Measurements from ENCODE around the gene CALHM5. TPM values are rescaled to one million over a fixed set of nuclear protein-coding genes. Genes with fewer than 3 reads are reported as not detected.
A peak's percentile ranks its signal among the peaks of the same experiment; 100 is the strongest.

The CALHM5 gene
- total RNA-seq, 1 experiment from 2014 or later, result 3.2 TPM

DNA sequence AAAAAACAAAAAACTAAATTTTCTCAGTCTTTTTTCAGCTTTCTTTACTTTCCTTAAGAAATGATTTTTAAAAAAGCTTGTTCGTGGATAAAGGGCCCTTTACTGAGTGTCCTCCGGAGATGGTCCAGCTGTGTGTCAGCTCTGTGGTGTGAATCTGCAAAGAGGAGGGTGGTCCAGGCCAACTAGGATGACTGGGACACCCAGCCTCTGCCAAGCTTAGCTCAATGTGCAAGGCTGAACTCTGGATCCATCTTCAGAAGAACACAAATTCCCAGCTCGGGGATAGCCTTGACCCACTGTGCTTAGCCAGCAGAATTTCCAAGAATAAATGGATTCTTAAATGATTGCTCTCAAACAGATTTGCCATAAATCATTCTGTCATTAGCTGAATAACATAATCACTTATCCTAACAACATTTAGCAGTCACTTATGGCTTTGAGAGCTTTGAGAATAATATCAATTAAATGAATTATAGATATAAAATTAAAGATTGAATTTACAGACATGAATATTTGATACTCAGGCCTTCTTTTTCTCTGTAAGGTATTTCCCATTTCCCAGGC is 14.2 kb upstream of the CALHM5 start:
- in situ Hi-C loops (cut with HindIII; ENCODE audit: low pct_unique_long_range_greater_than_20kb, low sequenced_read_pairs), result no loop called here
- DNase-seq (ENCODE audit: low read depth), result no peak

DNA sequence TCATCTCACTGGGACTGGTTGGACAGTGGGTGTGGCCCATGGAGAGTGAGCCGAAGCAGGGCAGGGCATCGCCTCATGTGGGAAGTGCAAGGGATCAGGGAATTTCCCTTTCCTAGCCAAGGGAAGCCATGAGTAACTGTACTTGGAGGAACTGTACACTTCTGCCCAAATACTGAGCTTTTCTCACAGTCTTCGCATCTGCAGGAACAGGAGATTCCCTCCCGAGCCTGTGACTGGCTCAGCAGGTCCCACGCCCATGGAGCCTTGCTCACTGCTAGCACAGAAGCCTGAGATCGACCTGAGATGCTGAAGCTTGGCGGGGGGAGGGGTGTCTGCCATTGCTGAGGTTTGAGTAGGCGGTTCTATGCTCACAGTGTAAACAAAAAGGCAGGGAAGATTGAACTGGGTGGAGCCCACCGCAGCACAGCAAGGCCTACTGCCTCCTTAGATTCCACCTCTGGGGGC is 10.4 kb upstream of the CALHM5 start:
- in situ Hi-C loops (cut with HindIII; ENCODE audit: low pct_unique_long_range_greater_than_20kb, low sequenced_read_pairs), result no loop called here

GRCh38 chr6:116507324-116507723 is 4.1 kb upstream of the CALHM5 start:
- DNase-seq (ENCODE audit: low read depth), result no peak
- in situ Hi-C loops (cut with HindIII; ENCODE audit: low pct_unique_long_range_greater_than_20kb, low sequenced_read_pairs), result no loop called here

More for the DNA sequence above, 10.4 kb upstream of the CALHM5 start:
- DNase-seq (ENCODE audit: low read depth), result peak; percentile 79

DNA sequence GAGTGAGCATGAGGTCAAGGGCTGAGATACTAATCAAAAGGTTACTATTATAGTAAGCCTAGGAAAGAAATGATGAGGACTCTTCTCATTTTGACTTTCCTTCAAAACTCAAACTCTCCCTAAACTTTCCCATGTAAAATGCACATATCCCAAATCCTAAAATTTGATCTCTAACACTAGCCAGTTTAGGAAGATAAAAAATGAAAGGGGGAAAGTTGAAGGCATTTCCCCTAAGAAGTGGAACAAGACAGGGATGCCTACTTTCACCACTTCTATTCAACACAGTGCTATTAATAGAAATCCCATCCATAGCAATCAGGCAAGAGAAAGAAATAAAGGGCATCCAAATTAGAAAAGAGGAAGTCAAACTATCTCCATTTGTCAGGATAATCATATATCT is 2.9 kb upstream of the CALHM5 start:
- no peak for DNase-seq (ENCODE audit: low read depth)
- in situ Hi-C loops (cut with HindIII; ENCODE audit: low pct_unique_long_range_greater_than_20kb, low sequenced_read_pairs), result no loop called here

GRCh38 chr6:116512111-116512559 is 696 bp downstream of the CALHM5 start:
- in situ Hi-C loops (cut with HindIII; ENCODE audit: low pct_unique_long_range_greater_than_20kb, low sequenced_read_pairs), result no loop called here
- no peak for DNase-seq (ENCODE audit: low read depth)

DNA sequence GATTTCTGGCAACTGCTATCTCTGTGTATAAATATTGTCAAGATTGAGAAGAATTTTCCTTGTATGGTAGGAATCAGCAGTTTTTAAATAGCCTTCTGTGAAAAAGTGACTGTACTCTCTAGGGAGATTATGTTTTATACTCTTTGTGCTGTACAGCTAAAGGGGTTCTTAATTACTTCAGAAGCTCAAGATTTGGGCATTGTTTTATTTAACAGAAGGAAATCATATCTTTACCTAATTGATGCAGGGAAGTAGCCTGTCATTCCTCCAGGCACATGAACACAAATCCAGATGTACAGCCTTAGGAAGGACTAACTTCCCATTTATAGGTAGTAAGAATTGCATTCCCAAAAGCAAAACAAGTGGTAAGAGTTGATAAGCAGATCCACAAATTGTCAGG is 1.3 kb downstream of the CALHM5 start:
- in situ Hi-C loops (cut with HindIII; ENCODE audit: low pct_unique_long_range_greater_than_20kb, low sequenced_read_pairs), result no loop called here
- no peak for DNase-seq (ENCODE audit: low read depth)

- DNase-seq (ENCODE audit: low read depth), result no peak
- in situ Hi-C loops (cut with HindIII; ENCODE audit: low pct_unique_long_range_greater_than_20kb, low sequenced_read_pairs), result no loop called here
These were observed 1.9 kb downstream of the CALHM5 start for GRCh38 chr6:116513224-116513875.

- in situ Hi-C loops (cut with HindIII; ENCODE audit: low pct_unique_long_range_greater_than_20kb, low sequenced_read_pairs), result no loop called here
- DNase-seq (ENCODE audit: low read depth), result no peak
These were observed 2.7 kb downstream of the CALHM5 start for GRCh38 chr6:116514111-116514510.

DNA sequence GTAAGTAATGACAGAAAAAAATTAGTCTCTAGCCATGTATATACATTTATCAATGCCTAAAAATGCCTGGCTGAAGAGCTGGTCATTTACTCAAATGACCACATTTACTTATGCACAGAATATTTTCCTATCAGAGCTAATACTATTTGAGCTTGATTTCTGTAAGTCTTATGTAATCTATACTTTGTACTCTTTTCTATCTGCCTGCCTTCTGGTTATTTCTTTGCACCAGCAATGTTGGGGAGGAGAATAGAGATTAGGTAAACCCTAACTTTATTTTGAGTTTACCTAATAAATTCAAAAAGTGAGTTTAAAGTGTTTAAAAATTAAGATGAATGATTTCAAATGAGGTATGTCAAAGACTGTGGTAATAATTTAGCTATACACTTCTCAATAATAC is 3.7 kb downstream of the CALHM5 start:
- DNase-seq (ENCODE audit: low read depth), result no peak
- in situ Hi-C loops (cut with HindIII; ENCODE audit: low pct_unique_long_range_greater_than_20kb, low sequenced_read_pairs), result no loop called here

DNA sequence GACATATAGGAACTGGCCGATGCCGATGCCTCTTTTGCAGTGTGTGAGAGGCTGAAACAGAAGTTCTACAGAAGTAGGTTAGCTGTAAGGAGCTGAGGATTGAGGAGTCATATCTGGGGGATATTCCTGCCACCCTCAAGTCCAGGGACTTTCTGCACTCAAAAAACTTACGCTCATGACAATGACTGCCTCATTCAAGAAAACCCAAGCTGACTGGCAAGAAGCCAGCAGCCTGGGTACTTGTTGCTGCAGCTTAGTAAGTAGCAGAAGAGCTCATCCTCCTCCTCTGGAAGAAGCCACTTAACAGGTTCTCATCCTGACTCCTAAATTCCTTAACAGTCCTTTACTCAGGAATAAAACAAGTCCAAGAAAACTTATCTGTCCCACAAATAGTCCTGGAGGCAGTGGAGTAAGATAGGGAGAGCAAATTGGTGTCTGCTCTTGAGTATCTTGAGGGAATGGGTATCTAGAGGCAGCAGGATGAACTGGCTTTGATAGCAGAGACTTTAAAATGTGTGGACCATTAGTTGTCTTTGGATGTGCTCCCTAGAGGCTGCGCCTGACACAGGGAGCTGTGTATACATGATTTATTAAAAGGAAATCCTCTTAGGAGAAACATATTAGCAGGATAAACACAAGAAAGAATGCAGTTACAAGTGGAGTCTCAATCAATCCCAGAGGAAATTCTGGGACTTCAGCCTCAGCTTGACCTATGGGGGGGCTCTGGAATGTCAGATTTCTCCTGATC is 7.4 kb downstream of the CALHM5 start:
- in situ Hi-C loops (cut with HindIII; ENCODE audit: low pct_unique_long_range_greater_than_20kb, low sequenced_read_pairs), result no loop called here
- no peak for DNase-seq (ENCODE audit: low read depth)

DNA sequence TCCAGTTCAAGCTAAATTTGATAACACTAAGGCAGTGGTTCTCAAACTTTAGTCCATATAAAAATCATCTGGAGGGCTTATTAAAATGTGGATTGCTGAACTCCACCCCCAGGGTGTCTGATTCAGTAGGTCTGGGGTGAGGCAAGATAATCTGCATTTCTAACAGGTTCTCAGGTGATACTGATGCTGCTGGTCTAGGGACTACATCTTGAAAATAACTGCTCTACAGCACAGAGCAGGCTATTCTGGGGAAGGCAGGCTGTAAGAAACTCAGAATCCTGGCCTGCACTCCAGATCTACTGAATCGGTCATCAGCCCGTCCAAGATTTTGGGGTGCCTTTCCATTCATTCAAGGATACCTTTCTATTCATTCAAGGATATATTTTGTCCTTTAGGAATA is 11.5 kb downstream of the CALHM5 start:
- in situ Hi-C loops (cut with HindIII; ENCODE audit: low pct_unique_long_range_greater_than_20kb, low sequenced_read_pairs), result no loop called here
- no peak for DNase-seq (ENCODE audit: low read depth)

DNA sequence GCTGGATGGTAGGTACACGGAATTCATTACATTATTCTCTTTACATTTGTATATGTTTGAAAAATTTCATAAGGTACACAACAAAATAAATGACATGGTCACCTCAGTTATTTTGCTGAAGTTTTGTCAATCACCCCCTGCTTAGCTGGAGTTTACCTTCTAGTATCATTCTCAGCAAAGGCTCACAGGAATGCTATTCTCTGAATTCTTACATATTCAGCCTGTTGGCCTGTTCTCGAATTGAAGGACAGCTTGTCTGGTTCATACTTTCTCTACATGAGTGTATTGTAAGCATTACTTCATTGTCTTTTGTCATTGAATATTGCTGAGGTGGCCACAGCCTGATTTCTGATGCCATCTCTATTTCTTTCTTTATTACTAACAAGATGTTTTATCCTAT is 12.8 kb downstream of the CALHM5 start:
- no peak for DNase-seq (ENCODE audit: low read depth)
- in situ Hi-C loops (cut with HindIII; ENCODE audit: low pct_unique_long_range_greater_than_20kb, low sequenced_read_pairs), result no loop called here

DNA sequence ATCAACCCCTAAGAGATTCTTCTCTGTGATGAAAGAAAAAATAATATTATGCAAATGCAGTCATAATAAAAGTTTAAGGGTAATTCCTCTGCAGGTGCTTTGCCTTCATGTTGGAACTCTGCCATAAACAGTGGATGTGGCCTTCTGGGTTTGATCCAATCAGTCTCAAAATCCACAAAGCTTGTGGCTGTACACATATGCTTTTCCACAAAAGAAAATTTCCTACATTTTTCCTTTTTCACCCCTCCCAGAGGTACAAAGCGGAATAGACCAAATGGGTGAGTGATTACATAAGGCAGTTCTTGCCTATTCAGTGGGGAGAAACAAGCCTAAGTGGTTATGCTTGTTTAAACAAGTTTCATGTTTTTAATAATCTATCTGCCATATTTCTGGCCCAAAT is 16.7 kb downstream of the CALHM5 start:
- no peak for DNase-seq (ENCODE audit: low read depth)
- in situ Hi-C loops (cut with HindIII; ENCODE audit: low pct_unique_long_range_greater_than_20kb, low sequenced_read_pairs), result no loop called here

- DNase-seq (ENCODE audit: low read depth), result no peak
- in situ Hi-C loops (cut with HindIII; ENCODE audit: low pct_unique_long_range_greater_than_20kb, low sequenced_read_pairs), result no loop called here
These were observed 17.3 kb downstream of the CALHM5 start for GRCh38 chr6:116528780-116529179.

DNA sequence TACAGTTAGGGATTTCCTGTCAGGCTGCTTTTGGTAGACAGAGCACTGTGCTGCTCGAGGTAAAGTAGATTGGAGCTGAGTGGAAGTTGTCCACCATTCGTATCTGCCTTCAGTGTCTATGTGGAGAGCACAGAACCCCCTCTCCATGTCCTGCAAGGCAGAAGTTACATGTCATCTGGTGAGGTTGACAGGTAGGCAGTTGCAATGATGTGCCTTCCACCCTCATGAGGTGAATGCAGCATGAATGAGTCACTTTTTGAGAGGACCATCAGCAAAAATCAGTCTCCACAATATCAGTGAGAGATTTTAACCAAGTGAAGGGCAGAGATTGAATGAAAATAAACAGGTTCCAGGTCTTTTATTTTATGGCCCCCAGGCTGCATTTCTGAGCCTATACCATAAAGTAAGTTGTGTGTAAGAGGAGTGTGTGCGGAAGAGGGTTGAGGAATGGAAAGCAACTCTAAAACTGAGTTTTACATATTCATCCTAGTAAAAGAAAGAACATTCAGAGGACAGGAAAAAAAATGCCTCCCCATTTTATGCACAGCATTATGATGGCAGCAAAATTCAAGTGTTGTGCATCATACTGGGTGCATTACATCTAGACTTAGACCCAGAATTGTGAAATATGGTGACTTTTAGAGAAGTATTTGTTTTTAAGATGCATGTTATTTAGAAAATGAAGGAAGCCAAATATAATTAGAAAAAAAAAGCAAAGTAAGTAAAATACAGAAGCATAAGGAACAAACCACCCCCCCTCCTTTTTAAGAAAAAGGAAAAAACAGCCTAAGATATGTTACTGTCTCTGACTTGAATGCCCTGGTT is 18.2 kb downstream of the CALHM5 start:
- in situ Hi-C loops (cut with HindIII; ENCODE audit: low pct_unique_long_range_greater_than_20kb, low sequenced_read_pairs), result no loop called here

GRCh38 chr6:116530436-116530835 is 19.0 kb downstream of the CALHM5 start:
- DNase-seq (ENCODE audit: low read depth), result peak; percentile 74
- in situ Hi-C loops (cut with HindIII; ENCODE audit: low pct_unique_long_range_greater_than_20kb, low sequenced_read_pairs), result no loop called here

More for the DNA sequence above, 18.2 kb downstream of the CALHM5 start:
- DNase-seq (ENCODE audit: low read depth), result no peak

DNA sequence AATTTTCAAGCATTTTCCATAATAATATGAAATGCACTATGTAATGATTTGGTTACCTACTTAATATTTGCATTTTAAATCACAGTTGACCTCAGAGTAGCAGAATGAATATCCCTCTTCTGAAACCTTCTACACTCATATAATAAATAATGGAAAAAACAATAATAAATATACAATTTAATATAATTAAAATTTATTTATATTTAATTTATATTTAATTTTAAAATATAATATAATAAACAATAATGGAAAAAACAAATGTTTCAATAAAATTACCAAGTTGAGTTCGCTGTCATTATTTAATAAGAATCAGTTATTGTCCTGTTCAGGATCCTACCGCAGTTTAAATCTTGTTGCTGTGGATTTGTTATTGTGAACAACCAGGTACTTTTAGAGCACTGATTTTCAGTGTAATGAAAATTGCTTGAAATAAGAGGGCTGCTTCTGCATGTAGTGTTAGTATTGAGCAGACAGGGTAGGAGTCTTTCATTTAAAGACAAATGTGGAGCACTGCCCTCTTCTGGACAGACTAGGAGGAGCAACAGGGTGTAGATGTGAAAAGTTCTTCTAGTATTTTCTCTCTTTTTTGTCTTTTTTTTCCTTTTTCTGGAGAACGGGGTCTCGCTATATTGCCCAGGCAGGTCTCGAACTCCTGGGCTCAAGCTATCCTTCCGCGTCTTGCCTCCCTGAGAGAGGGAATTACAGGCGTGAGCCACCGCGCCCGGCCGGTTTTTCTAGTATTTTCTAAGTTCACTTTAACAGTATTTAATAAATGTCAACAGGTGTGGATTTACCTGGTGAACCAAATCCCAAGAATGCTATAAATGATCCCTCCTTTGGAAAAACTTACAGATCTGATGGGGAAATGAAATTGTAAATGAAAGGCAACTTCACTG is 20.5 kb downstream of the CALHM5 start:
- in situ Hi-C loops (cut with HindIII; ENCODE audit: low pct_unique_long_range_greater_than_20kb, low sequenced_read_pairs), result no loop called here
- peak; percentile 37 for DNase-seq (ENCODE audit: low read depth)

All from Caki2 (cell line).